ENCODE measurements around the gene GALNT9. TPM values are rescaled to one million over a fixed set of nuclear protein-coding genes. Genes with fewer than 3 reads are reported as not detected.

GALNT9 gene
- total RNA-seq, 1 donor: not detected

DNA sequence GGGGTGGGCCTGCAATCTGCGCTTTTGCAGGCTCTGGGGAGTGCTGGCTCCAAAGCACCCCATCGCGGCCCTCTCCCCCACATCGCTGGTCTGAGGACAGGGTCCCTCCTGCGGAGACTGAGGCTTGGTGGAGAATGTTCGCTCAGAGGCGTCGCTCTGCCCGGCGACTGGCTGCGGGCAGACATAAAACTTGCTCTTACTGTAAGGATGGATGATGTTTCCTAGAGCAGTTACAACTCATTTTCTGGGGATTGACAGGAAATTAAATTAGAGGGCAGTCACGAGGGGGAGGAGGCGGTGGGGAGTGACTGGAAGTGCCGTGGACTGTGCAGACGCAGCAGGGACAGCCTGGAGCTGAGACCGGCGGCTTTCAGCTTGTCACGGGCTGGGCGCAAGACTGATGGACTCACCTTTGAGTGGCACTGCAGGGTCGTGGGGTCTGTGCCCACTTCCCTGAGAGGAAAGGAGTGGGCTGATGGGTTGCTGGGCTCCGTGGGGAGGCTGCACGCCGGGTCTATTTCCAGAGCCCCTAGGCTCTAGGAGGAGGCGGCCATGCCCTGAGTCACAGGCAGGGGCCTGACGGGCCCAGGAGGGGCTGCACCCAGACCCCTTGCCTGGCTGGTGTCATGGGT lies 152.4 kb downstream of the GALNT9 start:
- TF ChIP-seq, protein P1, sequence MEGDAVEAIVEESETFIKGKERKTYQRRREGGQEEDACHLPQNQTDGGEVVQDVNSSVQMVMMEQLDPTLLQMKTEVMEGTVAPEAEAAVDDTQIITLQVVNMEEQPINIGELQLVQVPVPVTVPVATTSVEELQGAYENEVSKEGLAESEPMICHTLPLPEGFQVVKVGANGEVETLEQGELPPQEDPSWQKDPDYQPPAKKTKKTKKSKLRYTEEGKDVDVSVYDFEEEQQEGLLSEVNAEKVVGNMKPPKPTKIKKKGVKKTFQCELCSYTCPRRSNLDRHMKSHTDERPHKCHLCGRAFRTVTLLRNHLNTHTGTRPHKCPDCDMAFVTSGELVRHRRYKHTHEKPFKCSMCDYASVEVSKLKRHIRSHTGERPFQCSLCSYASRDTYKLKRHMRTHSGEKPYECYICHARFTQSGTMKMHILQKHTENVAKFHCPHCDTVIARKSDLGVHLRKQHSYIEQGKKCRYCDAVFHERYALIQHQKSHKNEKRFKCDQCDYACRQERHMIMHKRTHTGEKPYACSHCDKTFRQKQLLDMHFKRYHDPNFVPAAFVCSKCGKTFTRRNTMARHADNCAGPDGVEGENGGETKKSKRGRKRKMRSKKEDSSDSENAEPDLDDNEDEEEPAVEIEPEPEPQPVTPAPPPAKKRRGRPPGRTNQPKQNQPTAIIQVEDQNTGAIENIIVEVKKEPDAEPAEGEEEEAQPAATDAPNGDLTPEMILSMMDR (IDR thresholded peaks at IDR 0.05; ENCODE audit: insufficient read depth, low read depth, low read length): no peak
- no peak for DNase-seq (ENCODE audit: low read depth)
- no peak overlapping the region for H3K4me3 ChIP-seq (ENCODE audit: low read depth, low read length)

DNA sequence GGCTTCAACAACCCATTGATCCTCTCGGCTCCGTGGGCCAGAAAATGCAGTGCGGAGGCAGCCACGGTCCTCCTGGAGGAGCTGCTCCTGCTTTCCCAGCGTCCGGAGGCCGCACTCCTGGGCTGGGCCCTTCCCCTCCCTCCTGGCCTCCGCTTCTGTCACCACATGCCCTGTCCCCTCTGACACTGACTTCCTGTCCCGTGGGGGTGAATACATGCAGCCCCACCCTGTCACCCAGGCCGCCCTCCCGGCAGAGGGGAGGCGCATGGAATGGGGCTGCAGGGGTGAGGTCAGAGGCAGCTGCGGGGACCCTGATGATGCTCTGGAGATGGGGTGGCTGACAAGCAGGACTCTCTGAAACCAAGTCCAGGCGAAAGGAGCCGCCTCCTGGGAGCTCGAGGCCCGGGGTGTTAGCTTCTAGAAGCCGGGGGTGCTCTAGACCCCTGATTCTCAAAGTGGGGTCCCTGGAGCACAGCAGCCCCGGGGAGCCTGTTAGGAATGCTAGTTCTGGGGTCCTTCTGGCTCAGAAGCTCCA lies 152.9 kb downstream of the GALNT9 start:
- no peak overlapping the region for H3K4me3 ChIP-seq (ENCODE audit: low read depth, low read length)
- TF ChIP-seq, protein P1 (IDR thresholded peaks at IDR 0.05; ENCODE audit: insufficient read depth, low read depth, low read length): no peak
- no peak for DNase-seq (ENCODE audit: low read depth)

DNA sequence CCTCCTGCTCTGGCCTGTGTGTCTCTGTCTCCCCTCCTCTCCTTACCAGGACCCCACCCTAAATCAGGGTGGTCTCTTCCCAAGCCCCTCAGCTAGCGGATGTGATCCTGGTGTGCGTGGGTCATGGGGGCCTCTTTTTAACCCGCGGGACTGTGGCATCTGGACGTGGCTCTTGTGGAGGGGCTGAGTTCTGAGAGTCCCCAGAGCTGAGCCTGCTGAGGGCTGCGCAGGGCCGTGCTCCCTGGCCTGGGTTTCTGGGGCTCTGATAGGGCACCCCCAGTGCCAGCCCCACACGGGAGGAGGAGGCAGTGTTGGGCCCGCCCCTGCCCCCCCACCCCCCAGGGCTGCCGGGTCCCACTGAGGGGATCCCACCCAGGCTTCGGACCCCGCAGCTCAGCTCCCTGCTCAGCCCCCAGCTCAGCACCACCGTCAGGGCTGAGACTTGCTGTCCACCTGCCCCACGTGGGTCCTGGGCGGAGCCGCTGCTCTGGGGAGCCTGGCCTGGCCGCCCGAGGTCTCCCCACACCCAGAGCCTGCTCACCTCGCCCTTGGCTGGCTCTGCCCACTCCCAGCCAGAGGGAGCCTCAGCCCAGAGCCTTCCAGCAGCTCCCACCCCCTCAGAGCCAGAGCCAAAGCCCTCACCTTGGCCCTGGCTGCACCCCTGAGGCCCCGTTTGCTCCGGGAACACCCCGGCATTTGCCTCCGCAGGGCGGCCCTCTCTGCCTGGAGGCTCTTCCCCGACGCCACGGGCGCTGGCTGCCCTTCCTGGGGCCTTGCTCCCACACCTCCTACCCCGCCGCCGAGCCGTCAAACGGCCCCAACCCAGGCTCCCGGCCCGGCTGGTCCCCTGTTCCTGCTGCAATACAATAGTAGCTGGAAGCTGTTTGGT lies 153.6 kb downstream of the GALNT9 start:
- no peak overlapping the region for H3K4me3 ChIP-seq (ENCODE audit: low read depth, low read length)
- DNase-seq (ENCODE audit: low read depth): no peak
- TF ChIP-seq, protein P1 (IDR thresholded peaks at IDR 0.05; ENCODE audit: insufficient read depth, low read depth, low read length): no peak

DNA sequence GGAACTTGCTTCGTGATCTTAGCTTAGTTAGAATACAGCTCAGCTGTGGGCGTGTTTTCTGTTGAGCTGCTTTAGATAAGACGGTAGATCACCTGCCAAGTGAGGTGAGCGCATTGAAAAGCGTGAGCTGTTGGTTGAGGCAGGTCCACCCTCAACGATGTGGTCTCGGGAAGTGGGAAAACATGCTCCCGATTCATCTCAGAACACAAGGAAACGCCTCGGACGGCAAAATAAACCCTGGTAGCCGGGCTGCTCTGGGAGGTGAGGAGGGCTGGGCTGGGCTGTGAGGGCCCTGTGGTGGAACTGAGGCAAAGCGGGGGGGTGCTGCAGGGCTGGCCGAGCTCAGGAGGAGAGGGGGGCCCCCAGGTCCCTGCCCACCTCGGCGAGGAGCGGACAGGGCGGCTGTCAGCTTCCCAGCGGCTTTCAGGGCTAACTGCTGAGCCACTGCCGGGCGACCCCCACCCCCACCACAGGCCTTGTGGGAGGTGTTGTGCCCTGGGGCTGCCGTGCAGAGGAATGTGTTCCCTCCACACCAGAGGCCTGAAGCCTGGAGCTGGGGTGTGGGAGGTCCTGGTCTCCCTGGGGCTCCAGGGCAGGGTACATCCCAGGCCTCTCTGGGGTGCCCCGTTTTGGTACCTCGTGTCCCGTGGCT lies 154.4 kb downstream of the GALNT9 start:
- DNase-seq (ENCODE audit: low read depth): no peak
- TF ChIP-seq, protein P1 (IDR thresholded peaks at IDR 0.05; ENCODE audit: insufficient read depth, low read depth, low read length): no peak
- H3K4me3 ChIP-seq (ENCODE audit: low read depth, low read length): no peak overlapping the region

DNA sequence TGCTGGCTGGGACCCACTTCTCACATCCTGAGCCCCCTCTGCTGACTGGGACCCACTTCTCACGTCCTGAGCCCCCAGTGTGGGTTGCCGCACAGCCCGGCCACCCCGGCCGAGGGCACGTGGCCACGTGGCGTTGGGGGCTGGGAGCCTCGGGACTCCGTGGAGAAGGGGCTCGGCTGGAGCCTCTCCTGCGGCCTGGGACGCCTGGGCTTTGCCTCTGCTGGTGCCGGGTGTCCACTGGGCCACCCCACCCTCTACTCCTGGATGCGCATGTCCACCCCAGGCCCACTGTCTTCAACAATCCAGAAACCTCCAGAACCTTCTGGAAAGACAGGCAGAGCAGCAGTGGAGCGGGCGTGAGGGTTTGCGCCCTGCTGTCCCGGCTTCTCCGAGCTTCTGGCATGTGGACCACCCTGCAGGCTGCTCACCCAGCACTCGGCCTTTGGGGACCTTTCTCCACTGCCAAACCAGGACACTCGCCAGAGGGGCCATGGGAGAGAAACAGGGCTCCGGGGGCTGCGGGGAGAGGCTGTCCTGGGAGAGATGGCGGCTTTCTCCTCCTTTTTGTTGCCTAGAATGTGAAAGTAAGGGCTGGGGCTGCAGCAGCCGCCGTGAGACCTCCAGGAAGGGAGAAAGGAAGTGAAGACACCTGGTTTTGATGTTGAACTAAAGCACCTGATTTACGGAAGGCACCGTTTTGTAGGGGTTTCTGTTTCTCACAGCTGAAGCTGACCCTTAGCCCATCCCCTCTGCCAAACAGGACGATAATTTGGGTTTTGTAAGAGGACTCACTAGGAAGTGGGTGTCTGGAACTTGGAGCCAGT lies 155.2 kb downstream of the GALNT9 start:
- H3K4me3 ChIP-seq (ENCODE audit: low read depth, low read length): no peak overlapping the region
- no peak for DNase-seq (ENCODE audit: low read depth)
- TF ChIP-seq, protein P1 (IDR thresholded peaks at IDR 0.05; ENCODE audit: insufficient read depth, low read depth, low read length): no peak
